Stimulated activated CD8-positive, alpha-beta memory T cell treated with anti-CD3 and anti-CD28 coated beads, Interleukin-7, amount 100 ng/mL, for 4 hours (primary cell): ENCODE measurements around the gene ETS1.

Source experiments
- DNase-seq, 2 donors: peaks; one replicate each; pipeline ENCODE4 v3.0.0-alpha.2; 2020; ENCODE audit warnings: low read depth in 2 of 2

ETS1 gene

DNA sequence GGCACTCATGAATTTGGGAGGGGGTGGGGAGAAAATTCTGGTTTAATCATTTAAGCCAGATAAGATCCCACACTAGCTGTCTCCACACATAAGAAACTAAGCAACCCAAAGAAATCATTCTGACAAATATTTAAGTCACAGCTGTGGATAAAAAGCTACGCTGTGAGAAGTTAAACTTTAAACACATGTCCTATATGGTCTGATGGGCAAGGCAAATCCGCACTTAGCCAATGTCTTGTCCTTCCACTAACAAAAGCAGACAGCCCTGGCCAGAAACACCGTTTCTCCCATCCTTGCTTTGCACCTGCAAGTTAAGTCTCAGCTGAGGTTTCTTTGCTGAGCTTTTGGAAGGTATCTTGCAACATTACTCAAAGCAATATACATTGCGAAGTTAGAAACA, 68.0 kb downstream of the ETS1 start:
- no peak for DNase-seq

DNA sequence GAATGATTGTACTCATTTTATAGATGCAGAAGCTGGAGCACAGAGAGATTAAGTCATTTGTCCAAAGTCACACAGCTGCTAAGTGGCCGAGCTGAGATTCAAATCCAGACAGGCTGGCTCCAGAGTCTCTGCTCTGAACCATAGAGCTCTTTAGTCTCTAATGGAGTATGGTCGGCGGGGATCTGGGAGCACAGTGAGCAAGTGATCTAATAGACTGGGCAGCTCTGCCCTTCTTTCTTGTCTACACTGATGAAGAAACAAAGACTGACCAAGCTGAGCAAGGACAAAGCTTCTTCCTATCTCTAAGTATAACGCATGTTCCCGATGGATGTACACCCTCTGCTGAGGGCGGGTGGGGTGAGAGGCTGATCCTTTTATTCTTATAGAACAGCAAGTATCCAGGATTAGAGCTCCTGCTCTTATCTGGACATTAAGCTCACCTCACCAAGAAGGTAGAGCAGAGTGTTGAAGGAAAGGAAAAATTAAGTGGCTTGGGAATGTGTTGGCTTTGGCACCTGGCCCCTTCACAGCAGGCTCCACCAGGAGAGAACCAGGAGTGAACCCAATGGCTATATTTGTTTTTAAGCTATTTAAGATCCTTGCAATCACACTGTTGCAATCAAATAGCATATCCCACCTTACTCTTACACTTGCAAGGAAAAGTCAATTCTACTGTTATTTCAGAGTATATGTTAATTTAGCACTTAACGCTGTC, 68.7 kb downstream of the ETS1 start:
- no peak for DNase-seq

DNA sequence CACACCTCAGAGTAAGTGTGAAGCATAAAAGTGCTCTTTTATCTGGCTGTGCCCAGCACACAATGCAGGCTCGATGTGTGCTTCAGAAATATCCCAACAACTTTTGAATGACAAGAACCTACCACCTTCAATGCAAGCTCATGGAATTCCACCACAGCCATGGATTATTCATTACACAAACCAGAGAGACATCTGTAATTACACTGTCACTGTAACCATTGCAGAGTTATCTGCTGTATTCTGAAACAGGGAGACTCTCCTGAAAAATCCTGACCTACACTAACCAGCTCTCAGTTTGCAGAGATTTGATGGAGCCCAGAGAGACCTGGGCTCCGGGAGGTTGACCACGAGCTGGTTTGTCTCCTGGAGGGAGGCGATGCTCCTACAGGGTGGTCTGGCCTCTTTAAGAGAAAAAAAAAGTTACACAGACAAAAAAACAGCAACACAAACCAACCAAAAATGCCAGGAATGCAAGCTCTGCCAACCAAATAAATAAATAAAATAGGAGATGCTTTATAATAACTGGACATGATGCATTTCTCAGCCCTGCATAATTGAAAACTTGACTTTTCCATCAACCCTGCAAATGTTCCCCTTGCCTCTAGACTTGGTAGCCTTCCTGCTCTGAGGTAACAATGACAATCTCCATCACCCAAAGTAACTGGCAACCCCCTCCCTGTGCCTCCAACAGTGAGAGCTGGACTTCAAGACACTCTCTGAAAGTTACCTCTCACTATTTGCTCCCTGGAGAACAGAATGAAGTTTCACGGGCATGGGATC, 69.7 kb downstream of the ETS1 start:
- DNase-seq = no peak

DNA sequence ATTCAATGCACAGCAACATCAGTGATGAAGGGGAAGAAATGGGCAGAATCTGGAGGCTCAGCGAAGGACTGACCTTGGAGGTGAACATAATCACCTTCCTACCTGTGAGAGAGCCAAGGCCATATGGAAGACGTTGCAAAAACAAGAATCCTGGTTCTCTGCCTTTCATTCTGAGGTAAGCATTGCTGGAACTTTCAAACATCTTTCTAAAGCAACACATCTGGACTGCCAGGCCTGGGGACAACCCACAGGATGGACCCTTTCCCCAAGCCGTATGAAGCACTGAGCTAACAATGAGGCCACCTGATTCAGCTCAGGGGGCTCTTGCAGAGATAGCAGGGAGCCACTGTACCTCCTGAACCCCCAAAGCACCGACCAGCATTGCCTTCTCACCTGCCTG, 70.5 kb downstream of the ETS1 start:
- no peak for DNase-seq

DNA sequence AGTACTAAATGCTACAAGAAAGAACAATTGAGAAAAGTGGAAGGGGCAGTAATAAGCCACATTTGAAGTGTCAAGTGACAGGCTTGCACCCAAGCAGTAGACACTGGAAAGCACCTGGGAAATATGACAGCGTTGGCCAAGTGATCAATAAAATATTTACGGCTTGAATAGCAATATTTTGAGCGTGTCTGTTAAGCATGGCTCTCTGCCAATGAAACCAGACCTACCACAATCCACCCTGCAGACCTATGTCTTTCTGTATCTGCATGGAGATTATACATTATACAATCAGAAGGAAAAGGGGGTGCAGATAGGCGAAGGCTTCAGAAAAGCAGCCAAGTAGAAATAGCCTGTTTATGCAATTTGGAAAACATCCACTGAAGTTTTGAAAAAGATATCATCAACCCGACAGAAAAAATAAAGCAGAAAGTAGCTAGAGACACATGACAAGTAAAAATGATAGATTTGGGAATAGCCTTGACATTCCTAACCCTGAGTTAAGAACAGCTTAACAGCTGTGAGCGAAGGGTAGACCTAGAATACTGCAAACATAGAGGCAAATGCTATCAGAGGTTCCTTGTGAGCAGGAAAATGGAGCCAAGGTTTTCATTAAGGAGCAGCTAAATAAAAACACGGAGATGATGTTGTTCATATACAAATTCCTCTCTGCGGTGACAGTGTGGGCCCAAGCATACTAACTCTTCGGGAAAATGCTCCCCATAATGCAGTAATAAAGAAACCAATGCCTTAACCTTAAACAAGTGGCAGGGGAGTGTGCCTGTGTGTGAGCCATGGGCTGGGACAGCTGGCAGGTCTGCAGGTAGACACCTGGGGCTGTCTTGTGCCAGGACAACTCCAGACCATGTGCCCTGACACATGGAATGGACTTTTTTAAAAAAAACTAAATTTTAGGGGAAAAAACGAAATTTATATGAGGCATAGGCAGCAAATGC, 71.3 kb downstream of the ETS1 start:
- no peak for DNase-seq

DNA sequence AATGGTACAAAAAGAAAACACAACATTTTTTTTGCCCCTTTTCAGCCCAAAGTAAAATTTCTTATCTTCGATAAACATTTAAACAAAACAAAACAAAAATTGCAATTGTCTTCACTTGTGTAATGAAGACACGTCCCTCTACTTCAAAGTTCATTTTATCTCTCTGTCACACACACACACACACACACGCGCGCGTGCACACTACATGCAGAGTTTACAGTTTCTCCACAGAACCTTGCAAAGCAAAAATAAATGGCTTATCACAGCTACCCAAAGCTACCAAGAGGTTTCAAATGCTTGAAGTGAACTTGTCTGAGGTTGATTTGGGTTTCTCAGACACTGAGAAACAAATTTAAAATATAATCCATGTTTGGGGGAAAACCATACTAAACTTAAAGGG, 72.3 kb downstream of the ETS1 start:
- no peak for DNase-seq

DNA sequence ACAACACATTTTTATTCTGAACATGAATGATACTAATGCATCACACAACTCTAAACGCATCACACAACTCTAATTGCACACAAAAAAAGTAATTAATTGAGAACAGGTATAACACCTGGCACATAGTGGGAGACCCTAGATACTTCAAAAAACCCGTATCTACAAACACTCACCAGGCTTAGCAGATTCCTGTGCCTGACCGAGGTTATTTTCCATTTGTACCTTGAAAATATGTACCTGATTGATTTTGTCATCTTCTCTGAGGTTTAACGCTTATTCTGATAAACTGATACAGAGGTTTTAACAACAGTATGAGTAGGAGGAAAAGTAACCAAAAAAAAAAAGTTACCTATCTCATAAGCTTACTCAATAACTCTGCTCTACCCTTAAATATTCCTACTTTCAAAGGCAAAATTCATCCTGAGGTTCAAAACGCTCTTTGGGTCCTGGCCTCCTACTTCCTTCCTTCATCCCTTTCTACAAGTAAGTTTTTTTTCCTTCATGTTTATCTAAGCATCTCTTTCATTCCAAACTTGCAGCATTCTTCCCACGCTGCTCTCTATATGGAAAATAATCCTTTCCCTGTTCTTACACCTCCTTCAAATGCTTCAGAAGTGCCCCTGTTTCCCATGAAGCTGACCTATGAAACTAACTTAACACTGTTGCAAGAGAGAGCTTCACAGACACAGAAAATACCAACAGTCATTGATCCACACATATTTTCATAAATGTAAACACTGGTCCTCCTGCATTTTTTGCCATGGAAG, 73.3 kb downstream of the ETS1 start:
- DNase-seq = no peak

DNA sequence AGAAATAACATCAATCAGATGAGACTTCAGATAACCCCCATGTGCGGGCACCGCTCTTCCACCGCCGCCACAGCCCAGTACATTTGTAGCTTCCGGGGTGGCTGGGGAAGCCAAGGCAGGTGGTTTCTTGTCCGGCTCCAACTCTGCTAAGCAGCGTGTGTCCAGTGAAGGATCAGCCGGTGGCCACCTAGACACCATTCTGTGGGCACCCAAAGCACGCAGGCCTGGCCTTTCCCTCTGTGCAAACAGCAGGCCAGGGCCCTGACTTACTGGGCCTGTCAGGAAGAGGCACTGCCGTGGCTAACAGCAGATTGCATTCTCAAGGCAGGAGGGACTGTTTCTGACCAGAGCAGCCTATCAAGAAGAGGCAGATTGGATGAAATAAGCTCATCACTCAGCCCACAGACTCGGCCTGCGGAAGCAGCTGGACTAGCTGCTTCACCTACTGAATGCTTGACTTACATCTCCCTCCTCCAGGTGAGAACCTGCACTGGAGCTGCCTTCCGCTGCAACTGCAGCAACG, 74.8 kb downstream of the ETS1 start:
- no peak for DNase-seq

DNA sequence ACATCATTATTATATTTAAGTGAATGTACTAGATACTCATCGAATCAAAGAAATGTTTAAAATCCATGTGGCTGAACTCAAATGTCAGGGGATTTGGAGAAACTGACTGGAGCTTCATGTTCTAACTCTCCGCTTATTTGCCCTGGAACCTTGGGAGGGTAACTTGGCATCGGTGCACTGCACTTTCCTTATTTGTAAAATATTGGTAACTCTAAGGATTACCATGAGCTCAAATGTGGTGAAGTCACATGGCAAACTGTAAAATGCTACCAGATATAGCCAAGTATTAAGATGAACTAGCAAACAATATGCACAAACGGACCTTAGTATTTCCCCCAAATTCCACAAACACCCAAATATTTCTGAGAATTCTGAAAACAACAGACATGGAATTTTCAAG, 75.6 kb downstream of the ETS1 start:
- DNase-seq = no peak

DNA sequence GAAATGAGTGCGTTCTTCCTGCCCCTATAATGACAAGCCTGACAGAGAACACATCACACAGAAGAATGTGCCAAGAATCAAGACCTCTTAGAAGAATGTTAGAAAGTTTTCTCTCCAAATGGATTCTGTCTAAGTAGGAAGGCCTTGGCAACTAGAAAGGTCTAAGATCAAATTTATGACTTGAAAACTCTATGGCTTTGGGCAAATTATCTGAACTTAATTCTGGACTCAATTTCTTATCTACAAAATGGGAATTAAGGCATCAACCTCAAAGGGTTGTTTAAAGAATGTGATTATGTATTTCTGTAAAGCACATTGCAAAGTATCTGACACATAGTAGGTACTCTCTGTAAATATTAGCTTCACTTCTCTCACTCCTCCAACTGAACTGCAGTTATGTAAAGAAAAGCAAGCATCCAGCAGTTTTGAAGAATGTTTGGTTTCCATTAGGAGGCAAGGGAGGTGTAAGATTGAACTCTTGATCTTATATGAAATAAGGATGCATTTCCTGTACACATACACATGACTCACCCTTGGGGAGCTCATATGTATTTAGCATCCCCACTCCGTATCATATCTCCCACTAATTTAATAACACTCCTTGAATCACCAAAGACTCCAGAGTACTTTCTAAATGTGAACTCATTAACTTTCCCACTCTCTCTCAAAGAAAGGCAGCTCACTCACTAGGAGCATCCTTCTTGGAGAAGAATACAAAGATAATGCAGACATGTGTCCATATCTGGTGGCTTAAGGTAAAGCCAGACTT, 77.6 kb downstream of the ETS1 start:
- no peak for DNase-seq

DNA sequence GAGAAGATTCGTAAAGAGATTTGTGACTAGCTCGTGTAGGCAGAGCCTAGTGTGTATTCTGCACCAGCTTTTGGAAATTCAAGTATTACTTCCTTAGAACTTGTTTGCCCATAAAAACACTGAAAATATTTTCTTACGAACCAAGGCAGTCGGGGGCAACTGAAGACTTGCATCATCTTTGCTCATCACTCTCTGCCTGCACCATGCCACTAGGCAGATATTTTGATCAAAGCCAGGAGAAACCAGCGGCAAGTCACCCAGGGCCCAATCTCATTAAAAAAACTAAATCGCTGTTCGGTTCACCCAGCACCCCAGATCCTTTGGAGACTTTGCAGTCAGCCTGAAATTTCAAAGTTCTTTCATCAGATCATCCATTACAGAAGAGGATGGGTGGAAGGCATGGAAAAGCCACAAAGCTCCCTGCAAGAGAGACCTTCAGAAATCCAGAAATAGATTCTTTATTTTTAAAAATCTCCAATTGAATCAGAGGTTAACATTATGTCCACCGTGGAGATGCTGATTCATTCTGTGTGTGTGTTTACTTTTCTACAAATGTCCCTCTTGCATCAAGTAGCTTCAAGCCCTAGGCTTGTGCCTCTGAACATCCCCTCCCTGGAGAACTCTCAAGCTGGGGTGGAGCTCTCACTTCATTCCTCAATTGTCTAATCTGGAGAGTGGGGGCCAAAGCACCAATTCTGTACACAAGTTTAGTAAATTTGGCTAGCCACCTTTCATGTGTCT, 78.4 kb downstream of the ETS1 start:
- DNase-seq = no peak

DNA sequence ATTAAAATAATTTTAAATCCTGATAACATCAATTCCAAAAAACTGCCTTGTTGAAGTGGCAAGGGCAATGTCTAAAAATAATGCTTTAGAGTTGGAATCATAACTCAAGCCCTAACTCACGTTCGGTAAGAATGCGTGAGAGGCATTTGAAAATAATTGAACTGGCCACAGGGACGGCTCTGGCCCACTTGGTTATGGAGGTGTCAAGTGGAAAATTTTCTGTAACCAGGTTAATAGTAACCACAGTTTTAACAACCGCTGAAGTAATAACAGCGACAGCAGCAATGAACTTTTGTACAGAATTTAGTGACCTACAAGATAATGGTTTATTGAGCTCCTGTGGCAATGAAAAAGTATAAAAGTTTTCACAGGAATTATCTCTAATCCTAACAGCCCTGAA, 79.4 kb downstream of the ETS1 start:
- DNase-seq = no peak

DNA sequence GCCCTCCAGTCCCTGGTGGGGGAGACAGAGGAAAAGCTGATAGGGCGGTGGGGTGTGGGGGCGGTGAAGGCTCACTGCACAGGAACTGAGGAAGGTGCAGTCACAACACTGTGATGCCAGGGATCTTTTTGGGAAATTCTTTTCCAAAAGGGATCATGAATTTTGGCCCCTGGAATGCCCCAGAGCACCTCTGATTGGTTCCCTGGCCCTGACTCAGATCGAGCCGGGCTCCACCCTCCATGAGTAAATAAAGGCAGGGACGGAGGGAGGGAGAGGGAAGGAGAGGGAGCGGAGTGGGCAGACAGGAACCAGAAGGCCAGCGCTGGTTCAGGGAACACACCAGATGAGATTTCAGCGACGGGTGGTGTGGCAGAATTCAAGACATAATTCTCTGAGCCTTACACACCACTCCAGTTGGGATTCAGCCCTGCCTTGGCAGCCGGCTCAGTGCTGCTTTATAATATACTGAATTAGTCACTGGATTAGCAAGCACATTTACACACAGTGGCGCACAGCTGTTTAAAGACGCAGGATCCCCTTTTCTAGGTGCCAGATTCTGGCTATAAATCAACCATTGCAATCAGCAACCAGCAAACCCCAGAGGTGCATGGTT, 80.3 kb downstream of the ETS1 start:
- no peak for DNase-seq

DNA sequence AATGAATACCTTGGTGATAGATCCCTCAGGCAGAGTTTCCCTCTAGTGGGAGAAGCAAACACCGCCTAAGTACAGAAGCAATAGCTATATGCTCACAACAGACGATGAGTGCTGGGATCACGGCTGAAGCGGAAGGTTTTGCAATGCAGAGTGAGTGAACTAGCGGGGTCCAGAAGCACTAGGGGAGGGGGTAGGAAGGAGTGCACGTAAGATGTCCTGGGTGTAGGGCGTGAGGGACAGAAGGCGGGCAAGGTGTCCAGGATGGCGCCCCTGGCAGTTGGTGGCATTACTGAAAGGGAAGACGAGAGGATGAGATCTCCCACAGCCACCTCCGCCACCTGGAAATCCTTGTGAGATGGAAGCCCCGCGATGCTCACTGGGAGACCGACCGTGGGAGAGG, 81.0 kb downstream of the ETS1 start:
- DNase-seq = no peak

DNA sequence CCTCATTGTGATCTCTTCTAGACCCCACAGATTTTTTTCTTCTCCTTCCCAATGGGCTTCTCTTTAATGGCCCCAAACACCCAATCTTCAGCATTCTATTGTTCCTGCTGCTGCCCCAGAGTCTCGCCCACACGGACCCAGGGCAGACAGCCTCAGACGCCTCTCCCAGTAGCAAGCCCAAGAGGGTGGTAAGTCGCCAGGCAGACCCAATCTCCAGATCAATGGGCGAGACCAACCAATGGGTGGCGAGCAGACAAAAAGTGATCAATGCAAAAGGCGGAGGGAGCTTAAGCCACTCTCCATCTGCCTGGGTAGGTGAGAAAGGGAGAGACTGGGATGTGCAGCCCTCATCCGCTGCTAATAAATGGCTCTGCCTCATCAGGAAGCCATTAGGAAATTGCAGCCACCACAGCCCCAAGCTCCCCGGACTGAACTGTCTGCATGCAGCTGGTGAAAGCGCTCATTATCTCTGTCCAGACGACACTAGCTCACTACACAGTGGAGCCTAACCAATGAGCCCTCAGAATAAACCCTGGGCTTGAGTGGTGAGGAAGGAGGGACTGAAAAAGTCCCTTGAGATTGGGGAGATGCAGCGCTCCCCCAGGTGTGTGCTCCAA, 81.8 kb downstream of the ETS1 start:
- no peak for DNase-seq

DNA sequence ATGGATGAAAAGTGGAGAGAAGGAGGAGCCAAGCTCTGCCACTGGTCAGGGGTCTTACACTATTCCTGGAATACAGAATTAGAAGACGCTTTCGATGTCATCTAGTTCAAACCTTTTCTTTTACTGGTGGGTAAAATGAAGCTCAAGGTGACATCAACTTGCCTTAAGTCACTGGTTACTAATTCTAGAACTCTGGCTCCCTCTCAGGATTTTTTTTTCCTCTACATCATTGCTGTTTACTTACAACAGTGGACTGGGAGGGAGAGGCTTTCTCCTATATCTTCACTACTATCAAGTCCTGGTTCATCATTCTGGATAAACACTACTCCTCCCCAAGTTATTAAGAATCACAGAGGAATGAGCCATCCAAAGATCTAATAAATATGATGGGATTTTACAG, 82.9 kb downstream of the ETS1 start:
- no peak for DNase-seq

DNA sequence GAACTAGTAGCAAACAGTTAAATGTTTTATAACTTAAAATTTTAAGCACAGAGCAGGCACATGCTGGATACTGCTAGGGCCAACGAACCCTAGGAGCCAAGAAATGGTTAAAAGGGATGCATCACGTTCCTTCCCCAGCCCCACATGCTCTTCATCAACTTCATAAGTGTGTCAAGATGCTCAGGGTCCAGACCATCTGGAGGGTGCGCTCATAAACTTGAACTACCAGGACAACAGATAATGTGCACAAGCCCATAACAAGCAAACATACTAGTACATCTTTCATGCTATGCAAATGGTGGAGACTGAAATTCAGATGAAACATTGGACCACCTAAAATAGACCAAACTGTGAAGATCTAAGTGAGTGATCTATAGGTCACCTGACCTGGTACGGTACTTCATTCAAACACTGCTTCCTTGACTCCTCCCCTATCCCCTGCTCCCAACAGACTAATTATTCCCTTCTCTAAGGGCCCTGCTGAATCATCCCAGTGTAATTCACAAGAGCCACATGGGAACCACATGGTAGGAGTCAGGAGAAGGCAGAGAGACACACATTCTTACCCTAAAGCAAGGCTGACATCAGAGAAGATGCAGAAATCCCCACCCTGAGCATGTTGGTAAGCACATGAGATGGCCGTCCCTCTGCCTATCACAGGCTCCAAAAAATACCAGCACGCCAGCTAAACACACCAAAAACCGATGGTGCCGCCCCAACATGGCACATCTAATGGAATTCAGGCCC, 83.9 kb downstream of the ETS1 start:
- no peak for DNase-seq

DNA sequence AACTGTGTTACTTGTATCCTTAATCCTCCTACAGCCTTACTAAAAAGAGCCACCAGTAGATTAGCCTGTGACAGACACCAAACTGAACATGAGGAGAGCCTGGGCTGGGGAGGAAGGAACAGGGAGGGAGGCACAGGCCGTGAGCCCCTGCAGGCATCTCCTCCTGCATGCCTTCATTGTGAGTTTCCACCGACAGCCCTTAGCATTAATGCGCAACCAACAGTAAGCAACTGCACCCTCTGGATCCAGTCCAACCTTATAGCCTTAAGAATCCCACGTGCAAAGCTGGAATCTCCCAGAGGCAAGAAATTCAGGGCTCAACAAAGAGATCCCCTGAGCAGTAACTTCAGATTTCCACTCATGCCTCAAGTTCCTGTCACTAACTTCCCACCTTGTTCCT, 84.6 kb downstream of the ETS1 start:
- DNase-seq = no peak
